GM18867 (cell line): Measurements from ENCODE around the gene SCGB1D1.

Experiments used
- ATAC-seq: cut with Tn5 transposase; IDR thresholded peaks from one replicate; pipeline ENCODE4 v1.9.1; 2021; ENCODE audit warnings: mild to moderate bottlenecking, moderate library complexity; ENCODE audit not compliant: unreplicated experiment

Gene SCGB1D1

GRCh38 chr11:62190011-62190410 is at the start of gene SCGB1D1:
TSS of gene SCGB1D1 (plus strand) at chr11:62190216. CDS start at chr11:62190285, 69 bp downstream.
- ATAC-seq: no peak

- ATAC-seq: no peak
Measured at GRCh38 chr11:62140304-62141110, 49.5 kb upstream of the SCGB1D1 start.

- ATAC-seq: no peak
Measured at GRCh38 chr11:62141111-62142042, 48.6 kb upstream of the SCGB1D1 start.

- no peak for ATAC-seq
Measured at GRCh38 chr11:62142043-62142375, 48.0 kb upstream of the SCGB1D1 start.

GRCh38 chr11:62142921-62143320 is 47.1 kb upstream of the SCGB1D1 start:
- no peak for ATAC-seq

- ATAC-seq: no peak
Measured at GRCh38 chr11:62143727-62144126, 46.3 kb upstream of the SCGB1D1 start.

GRCh38 chr11:62144641-62145255 is 45.3 kb upstream of the SCGB1D1 start:
- no peak for ATAC-seq

GRCh38 chr11:62145261-62145871 is 44.6 kb upstream of the SCGB1D1 start:
- no peak for ATAC-seq

- no peak for ATAC-seq
Measured at GRCh38 chr11:62146476-62147200, 43.4 kb upstream of the SCGB1D1 start.

- no peak for ATAC-seq
Measured at GRCh38 chr11:62147545-62147944, 42.5 kb upstream of the SCGB1D1 start.

GRCh38 chr11:62148271-62148980 is 41.6 kb upstream of the SCGB1D1 start:
- no peak for ATAC-seq

- ATAC-seq: no peak
Measured at GRCh38 chr11:62149986-62150886, 39.8 kb upstream of the SCGB1D1 start.

- ATAC-seq: no peak
Measured at GRCh38 chr11:62150887-62151736, 38.9 kb upstream of the SCGB1D1 start.

GRCh38 chr11:62151737-62152102 is 38.3 kb upstream of the SCGB1D1 start:
- no peak for ATAC-seq

GRCh38 chr11:62152245-62153086 is 37.5 kb upstream of the SCGB1D1 start:
- no peak for ATAC-seq

GRCh38 chr11:62153087-62153395 is 37.0 kb upstream of the SCGB1D1 start:
- ATAC-seq: no peak

- ATAC-seq: no peak
Measured at GRCh38 chr11:62153617-62154016, 36.4 kb upstream of the SCGB1D1 start.
